Memory B cell (primary cell): Measurements from ENCODE around the gene SPRN.
A peak's percentile ranks its signal among the peaks of the same experiment; 100 is the strongest.
"Not testable (repeated sequence)": the region's sequence is repeated elsewhere in the genome, so short reads cannot be mapped to it uniquely, and the experiment has no call there.

Source experiments
- ATAC-seq: fragments of 150-1000 bp; cut with Tn5 transposase; 2 replicates; pipeline ENCODE4 v1.10.0; 2021; ENCODE audit warnings: low read depth, mild to moderate bottlenecking, moderate library complexity
- DNase-seq, 2 donors: peaks; one replicate each; pipeline ENCODE4 v3.0.0; 2022; ENCODE audit warnings: low spot score in 2 of 2
- H3K27ac Mint-ChIP-seq: one replicate; pipeline ENCODE4 v1.8.0; 2022; ENCODE audit warnings: mild to moderate bottlenecking, moderate library complexity, mixed read lengths
- H3K27me3 Mint-ChIP-seq: one replicate; pipeline ENCODE4 v1.8.0; 2022; ENCODE audit warnings: mixed read lengths
- H3K36me3 Mint-ChIP-seq: one replicate; pipeline ENCODE4 v1.8.0; 2022; ENCODE audit warnings: mild to moderate bottlenecking, mixed read lengths
- H3K4me1 Mint-ChIP-seq: one replicate; pipeline ENCODE4 v1.8.0; 2022; ENCODE audit warnings: mixed read lengths
- H3K4me3 Mint-ChIP-seq: one replicate; pipeline ENCODE4 v1.8.0; 2022; ENCODE audit warnings: mild to moderate bottlenecking, moderate library complexity, mixed read lengths
- H3K9me3 Mint-ChIP-seq: one replicate; pipeline ENCODE4 v1.8.0; 2022; ENCODE audit warnings: mixed read lengths

The SPRN gene

GRCh38 chr10:133438711-133439273 lies 14.4 kb upstream of the SPRN start:
- H3K36me3 Mint-ChIP-seq: peaks cover 5% of the 10 kb centered on the region
- H3K4me3 Mint-ChIP-seq: no peak overlapping the region
- ATAC-seq (no peak), DNase-seq (no peak)
- peaks cover 3% of the 10 kb centered on the region for H3K9me3 Mint-ChIP-seq
- peaks cover 2% of the 10 kb centered on the region for H3K27me3 Mint-ChIP-seq
- peaks cover 9% of the 10 kb centered on the region for H3K4me1 Mint-ChIP-seq
- no peak overlapping the region for H3K27ac Mint-ChIP-seq

DNA sequence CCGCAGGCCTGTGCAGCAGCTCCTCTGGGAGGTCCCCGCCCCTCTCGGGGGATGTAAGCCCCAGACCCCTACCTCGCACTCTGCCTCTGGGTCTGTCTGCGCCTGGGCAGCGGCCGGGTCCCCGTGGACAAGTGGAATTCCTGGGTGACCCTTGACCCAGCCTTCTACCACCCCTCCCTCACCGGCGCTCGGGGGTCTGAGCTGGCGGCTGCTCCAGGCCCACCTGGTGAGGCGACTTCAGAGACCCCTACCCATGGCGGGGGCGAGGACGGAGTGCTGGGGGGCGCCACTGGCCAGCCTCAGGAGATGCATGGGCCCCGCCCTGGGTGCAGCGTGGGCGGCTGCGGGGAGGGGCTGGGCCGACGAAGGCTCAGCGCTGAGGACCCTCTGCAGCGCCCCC lies 8.4 kb upstream of the SPRN start:
- not testable (repeated sequence) for H3K36me3 Mint-ChIP-seq, H3K27me3 Mint-ChIP-seq, H3K27ac Mint-ChIP-seq, H3K9me3 Mint-ChIP-seq, H3K4me3 Mint-ChIP-seq, ATAC-seq, DNase-seq, H3K4me1 Mint-ChIP-seq

GRCh38 chr10:133431888-133432613 lies 7.6 kb upstream of the SPRN start:
- not testable (repeated sequence) for H3K4me3 Mint-ChIP-seq, ATAC-seq, H3K9me3 Mint-ChIP-seq

GRCh38 chr10:133429571-133429970 lies 5.1 kb upstream of the SPRN start:
- ATAC-seq, H3K27me3 Mint-ChIP-seq, H3K4me3 Mint-ChIP-seq, H3K27ac Mint-ChIP-seq, H3K4me1 Mint-ChIP-seq, H3K36me3 Mint-ChIP-seq, DNase-seq, H3K9me3 Mint-ChIP-seq: not testable (repeated sequence)

More at GRCh38 chr10:133431888-133432613, 7.6 kb upstream of the SPRN start:
- H3K27ac Mint-ChIP-seq, H3K36me3 Mint-ChIP-seq, H3K27me3 Mint-ChIP-seq, DNase-seq, H3K4me1 Mint-ChIP-seq: not testable (repeated sequence)

DNA sequence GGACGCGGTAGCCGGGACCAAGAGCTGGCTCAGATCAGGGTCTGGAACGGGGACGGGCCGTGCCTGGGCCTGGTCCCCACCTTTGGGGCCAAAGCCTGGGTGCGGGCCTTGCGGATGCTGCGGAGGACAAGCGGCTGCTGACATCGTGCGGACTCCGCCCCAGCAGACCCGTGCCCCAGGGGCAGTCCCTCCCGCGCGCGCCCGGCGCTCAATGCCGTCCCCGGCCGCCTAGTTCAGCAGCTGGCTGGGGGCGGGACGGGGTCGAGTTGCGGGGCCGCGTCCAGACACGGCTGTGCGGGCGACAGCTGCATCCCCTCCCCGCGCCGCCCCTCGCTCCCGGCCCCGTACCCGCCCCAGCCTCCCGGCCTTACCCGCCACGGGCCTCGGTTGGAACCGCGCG lies 323 bp downstream of the SPRN start:
- H3K36me3 Mint-ChIP-seq, H3K9me3 Mint-ChIP-seq, H3K4me3 Mint-ChIP-seq, H3K27ac Mint-ChIP-seq, DNase-seq, H3K4me1 Mint-ChIP-seq, H3K27me3 Mint-ChIP-seq: not testable (repeated sequence)
- ATAC-seq: peak; percentile 48

GRCh38 chr10:133422807-133423771 lies 1.3 kb downstream of the SPRN start:
- ATAC-seq (peak; percentile 67), DNase-seq (no peak)
- Mint-ChIP-seq H3K4me3 (peak overlapping the region; percentile 77), H3K4me1 (peaks cover 9% of the 10 kb centered on the region), H3K27ac (no peak overlapping the region), H3K9me3 (no peaks in the 10 kb centered on the region), H3K36me3 (peaks cover 5% of the 10 kb centered on the region), H3K27me3 (no peaks in the 10 kb centered on the region)

- Mint-ChIP-seq H3K4me3 (peak overlapping the region; percentile 64), H3K4me1 (peaks cover 9% of the 10 kb centered on the region), H3K27me3 (no peaks in the 10 kb centered on the region), H3K27ac (no peak overlapping the region), H3K36me3 (peaks cover 5% of the 10 kb centered on the region), H3K9me3 (no peaks in the 10 kb centered on the region)
- DNase-seq (no peak), ATAC-seq (no peak)
These were observed 2.1 kb downstream of the SPRN start for GRCh38 chr10:133422223-133422806.

GRCh38 chr10:133421336-133422222 lies 2.8 kb downstream of the SPRN start:
- no peaks in the 10 kb centered on the region for H3K9me3 Mint-ChIP-seq
- DNase-seq (no peak), ATAC-seq (no peak)
- no peak overlapping the region for H3K27ac Mint-ChIP-seq
- H3K36me3 Mint-ChIP-seq: peaks cover 5% of the 10 kb centered on the region
- H3K27me3 Mint-ChIP-seq: no peaks in the 10 kb centered on the region
- H3K4me1 Mint-ChIP-seq: peaks cover 9% of the 10 kb centered on the region
- no peak overlapping the region for H3K4me3 Mint-ChIP-seq

- Mint-ChIP-seq H3K4me1 (peaks cover 9% of the 10 kb centered on the region), H3K9me3 (no peaks in the 10 kb centered on the region), H3K27me3 (no peaks in the 10 kb centered on the region), H3K36me3 (peaks cover 10% of the 10 kb centered on the region), H3K4me3 (no peak overlapping the region), H3K27ac (no peak overlapping the region)
- ATAC-seq: no peak
- no peak for DNase-seq
These were observed 3.8 kb downstream of the SPRN start for GRCh38 chr10:133420579-133420978.

DNA sequence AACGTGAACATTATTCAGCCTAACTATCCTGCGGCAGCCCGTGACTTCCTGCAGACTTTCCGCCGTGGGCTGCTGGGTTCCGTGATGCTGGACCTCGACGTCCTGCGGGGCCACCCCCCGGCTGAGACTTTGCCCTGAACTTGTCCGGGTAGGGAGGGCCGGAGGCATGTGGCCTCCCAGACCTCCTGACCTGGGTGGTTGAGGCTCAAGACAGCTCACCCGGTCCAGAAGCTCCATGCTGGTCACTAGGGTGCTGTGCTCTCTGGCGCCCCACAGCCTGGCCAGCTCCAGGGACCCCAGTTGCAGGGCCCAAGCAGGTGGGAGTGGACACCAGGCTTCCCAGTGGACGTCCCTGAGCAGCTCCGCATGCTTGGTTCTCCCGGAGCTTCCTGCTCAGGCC lies 4.4 kb downstream of the SPRN start:
- no peak for ATAC-seq
- H3K4me1 Mint-ChIP-seq: peaks cover 9% of the 10 kb centered on the region
- H3K36me3 Mint-ChIP-seq: peaks cover 16% of the 10 kb centered on the region
- H3K27ac Mint-ChIP-seq: no peak overlapping the region
- no peak for DNase-seq
- H3K9me3 Mint-ChIP-seq: no peaks in the 10 kb centered on the region
- no peak overlapping the region for H3K4me3 Mint-ChIP-seq
- H3K27me3 Mint-ChIP-seq: no peaks in the 10 kb centered on the region

GRCh38 chr10:133419211-133419950 lies 5.0 kb downstream of the SPRN start:
- Mint-ChIP-seq H3K27ac (no peak overlapping the region), H3K27me3 (no peaks in the 10 kb centered on the region), H3K9me3 (no peaks in the 10 kb centered on the region), H3K36me3 (peaks cover 19% of the 10 kb centered on the region), H3K4me1 (peaks cover 9% of the 10 kb centered on the region), H3K4me3 (no peak overlapping the region)
- no peak for DNase-seq
- ATAC-seq: no peak

DNA sequence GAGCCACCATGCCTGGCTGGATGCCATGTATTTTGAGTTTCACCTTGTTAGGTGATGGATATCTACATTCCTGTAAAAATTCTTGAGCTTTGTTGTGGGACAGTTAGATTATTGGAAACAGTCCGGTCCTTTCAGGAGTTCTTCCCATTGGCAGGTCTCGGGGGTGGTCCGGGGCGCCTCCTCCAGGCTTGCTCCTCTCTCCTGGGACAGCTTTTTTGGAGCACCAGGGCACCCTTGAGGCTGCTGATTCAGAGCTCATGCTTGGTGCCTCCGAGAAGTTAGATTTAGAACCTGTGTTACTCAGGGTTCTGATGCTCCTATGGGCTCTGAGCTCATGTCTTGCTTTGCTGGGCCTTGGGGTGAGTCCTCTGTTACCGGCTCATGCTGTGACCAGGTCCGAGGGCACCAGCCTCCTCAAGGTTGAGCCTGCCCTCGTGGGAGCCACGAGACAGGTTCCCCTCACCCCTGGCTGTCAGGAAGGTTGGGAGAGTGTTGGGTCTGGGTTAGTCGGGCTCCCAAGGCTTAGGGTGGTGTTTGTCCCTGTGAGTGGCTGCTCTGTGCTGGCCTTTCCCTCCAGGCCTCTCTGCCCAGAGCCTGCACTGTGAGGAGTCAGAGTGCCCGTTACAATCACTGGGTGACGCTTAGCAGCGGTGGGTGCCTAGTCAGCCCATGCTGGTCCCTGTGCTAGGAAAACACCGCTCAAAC lies 6.0 kb downstream of the SPRN start:
- ATAC-seq: no peak
- H3K36me3 Mint-ChIP-seq: peaks cover 21% of the 10 kb centered on the region

More for the DNA sequence above, 6.0 kb downstream of the SPRN start:
- Mint-ChIP-seq H3K4me1 (peaks cover 9% of the 10 kb centered on the region), H3K9me3 (no peaks in the 10 kb centered on the region), H3K27me3 (no peaks in the 10 kb centered on the region), H3K27ac (no peak overlapping the region), H3K4me3 (no peak overlapping the region)
- no peak for DNase-seq
